Liver (tissue), 3 donors: ENCODE results near the gene CES5A.

Source experiments
- EGR1 ChIP-seq, 2 donors: IDR thresholded peaks; 2 replicates each; pipeline ENCODE4 v1.6.1; 2016 to 2018; ENCODE audit warnings: antibody characterized with exemption in 2 of 2, low read depth in 2 of 2
- GABPA ChIP-seq, 2 donors: IDR thresholded peaks in 1 of 2; conservative IDR thresholded peaks in 1 of 2; 2 replicates each; pipeline ENCODE4 v1.6.1; 2016; ENCODE audit warnings: antibody characterized with exemption in 2 of 2, mild to moderate bottlenecking in 1 of 2, moderate library complexity in 1 of 2
- JUND ChIP-seq, 2 donors: IDR thresholded peaks; 2 replicates each; pipeline ENCODE4 v1.6.1; 2016; ENCODE audit warnings: antibody characterized with exemption in 2 of 2
- RAD21 ChIP-seq, 2 donors: IDR thresholded peaks; 2 replicates each; pipeline ENCODE4 v1.6.1; 2016; ENCODE audit warnings: antibody characterized with exemption in 2 of 2, mild to moderate bottlenecking in 2 of 2
- REST ChIP-seq: IDR thresholded peaks from 2 replicates; pipeline ENCODE4 v1.6.1; 2016; ENCODE audit warnings: antibody characterized with exemption, mild to moderate bottlenecking
- RXRA ChIP-seq, 2 donors: IDR thresholded peaks; 2 replicates each; pipeline ENCODE4 v1.6.1; 2017 to 2018; ENCODE audit warnings: antibody characterized with exemption in 2 of 2, mild to moderate bottlenecking in 1 of 2
- TAF1 ChIP-seq: conservative IDR thresholded peaks from 2 replicates; pipeline ENCODE4 v1.6.1; 2016; ENCODE audit warnings: antibody characterized with exemption, mild to moderate bottlenecking
- YY1 ChIP-seq: IDR thresholded peaks from 2 replicates; pipeline ENCODE4 v1.6.1; 2016; ENCODE audit warnings: antibody characterized with exemption, mild to moderate bottlenecking
- TF ChIP-seq, protein P1 (sequence below): fragments of 150-350 bp; IDR thresholded peaks from 2 replicates; pipeline ENCODE4 v1.5.1; 2017; ENCODE audit warnings: improper control_type of control experiment, low read depth, low read length; ENCODE audit not compliant: missing input control
- TF ChIP-seq, protein P2 (sequence below): IDR thresholded peaks from 2 replicates; pipeline ENCODE4 v1.6.1; 2016; ENCODE audit warnings: antibody characterized with exemption
- donor health status: healthy.
- donor health status: healthy.

DNA sequence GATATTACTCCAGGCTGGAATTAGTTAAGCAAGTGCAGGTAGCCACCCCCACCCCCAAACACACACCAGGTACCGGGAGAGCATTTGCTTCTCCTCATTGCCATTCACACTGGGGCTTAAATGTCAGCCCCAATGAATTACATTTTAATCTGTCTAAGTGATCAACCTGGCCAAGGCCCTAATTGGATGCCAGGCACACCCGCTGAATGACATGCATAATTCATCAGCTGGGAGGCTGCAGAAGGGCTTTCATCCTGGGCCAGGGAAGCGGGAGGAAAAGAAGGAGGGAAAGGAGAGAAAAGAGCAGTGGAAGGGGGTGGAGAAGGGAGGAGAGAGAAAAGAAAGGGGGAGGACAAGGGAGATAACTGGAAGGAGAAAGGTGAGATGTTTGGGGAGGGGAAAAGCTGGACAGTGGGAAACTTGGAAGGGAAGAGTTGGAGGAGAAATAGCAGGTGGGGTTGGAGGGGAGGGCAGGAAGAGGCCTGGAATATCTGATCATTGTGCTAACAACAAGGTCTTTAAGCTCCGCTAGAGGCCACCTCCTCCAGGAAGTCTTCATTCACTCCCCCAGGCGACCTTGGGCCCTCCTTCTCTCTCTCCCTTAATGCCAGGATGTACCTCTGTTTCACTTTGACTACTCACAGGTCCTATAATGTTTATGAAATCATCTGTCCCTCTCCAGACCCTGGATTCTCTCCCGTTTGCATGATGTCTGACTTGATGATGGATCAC, 40.1 kb upstream of the CES5A start:
- no peak for TF ChIP-seq GABPA (IDR thresholded peaks at IDR 0.05 in 1 of 2, conservative IDR thresholded peaks at IDR 0.05 in 1 of 2)
- TF ChIP-seq, protein P1, sequence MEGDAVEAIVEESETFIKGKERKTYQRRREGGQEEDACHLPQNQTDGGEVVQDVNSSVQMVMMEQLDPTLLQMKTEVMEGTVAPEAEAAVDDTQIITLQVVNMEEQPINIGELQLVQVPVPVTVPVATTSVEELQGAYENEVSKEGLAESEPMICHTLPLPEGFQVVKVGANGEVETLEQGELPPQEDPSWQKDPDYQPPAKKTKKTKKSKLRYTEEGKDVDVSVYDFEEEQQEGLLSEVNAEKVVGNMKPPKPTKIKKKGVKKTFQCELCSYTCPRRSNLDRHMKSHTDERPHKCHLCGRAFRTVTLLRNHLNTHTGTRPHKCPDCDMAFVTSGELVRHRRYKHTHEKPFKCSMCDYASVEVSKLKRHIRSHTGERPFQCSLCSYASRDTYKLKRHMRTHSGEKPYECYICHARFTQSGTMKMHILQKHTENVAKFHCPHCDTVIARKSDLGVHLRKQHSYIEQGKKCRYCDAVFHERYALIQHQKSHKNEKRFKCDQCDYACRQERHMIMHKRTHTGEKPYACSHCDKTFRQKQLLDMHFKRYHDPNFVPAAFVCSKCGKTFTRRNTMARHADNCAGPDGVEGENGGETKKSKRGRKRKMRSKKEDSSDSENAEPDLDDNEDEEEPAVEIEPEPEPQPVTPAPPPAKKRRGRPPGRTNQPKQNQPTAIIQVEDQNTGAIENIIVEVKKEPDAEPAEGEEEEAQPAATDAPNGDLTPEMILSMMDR: no peak
- no peak for TF ChIP-seq JUND (IDR thresholded peaks at IDR 0.05)
- TF ChIP-seq EGR1 (IDR thresholded peaks at IDR 0.05; ENCODE audit: low read depth in 2 of 2): no peak
- TF ChIP-seq TAF1: no peak
- no peak for TF ChIP-seq RXRA (IDR thresholded peaks at IDR 0.05)
- TF ChIP-seq RAD21 (IDR thresholded peaks at IDR 0.05): no peak
- no peak for TF ChIP-seq YY1
- TF ChIP-seq, protein P2, sequence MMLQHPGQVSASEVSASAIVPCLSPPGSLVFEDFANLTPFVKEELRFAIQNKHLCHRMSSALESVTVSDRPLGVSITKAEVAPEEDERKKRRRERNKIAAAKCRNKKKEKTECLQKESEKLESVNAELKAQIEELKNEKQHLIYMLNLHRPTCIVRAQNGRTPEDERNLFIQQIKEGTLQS: no peak
- no peak for TF ChIP-seq REST
